NT2/D1 (cell line): ENCODE data around the gene OR7A17.

Experiments
- DNase-seq: peaks from one replicate; pipeline ENCODE4 v3.0.0-alpha.2; 2011; ENCODE audit warnings: low read depth, low spot score
- H3K27me3 ChIP-seq: 2 replicates; pipeline ENCODE4 v1.6.0; 2011; ENCODE audit warnings: mild to moderate bottlenecking; ENCODE audit not compliant: insufficient read length, insufficient read depth
- H3K36me3 ChIP-seq: 2 replicates; pipeline ENCODE4 v1.6.1; 2011; ENCODE audit warnings: mild to moderate bottlenecking, low read length, mixed read lengths; ENCODE audit not compliant: insufficient read depth, insufficient read length
- H3K4me1 ChIP-seq: 2 replicates; pipeline ENCODE4 v1.5.1; 2011; ENCODE audit not compliant: insufficient read depth, insufficient read length
- H3K4me3 ChIP-seq: 2 replicates; pipeline ENCODE4 v1.5.1; 2011; ENCODE audit warnings: low read depth; ENCODE audit not compliant: insufficient read length
- H3K9ac ChIP-seq: 2 replicates; pipeline ENCODE4 v1.6.0; 2011; ENCODE audit warnings: low read depth; ENCODE audit not compliant: insufficient read length
- H3K9me3 ChIP-seq: 2 replicates; pipeline ENCODE4 v1.5.1; 2011; ENCODE audit warnings: mild to moderate bottlenecking, low read length; ENCODE audit not compliant: insufficient read depth
- SUZ12 ChIP-seq: IDR thresholded peaks from 2 replicates; pipeline ENCODE4 v1.6.1; 2011; ENCODE audit not compliant: insufficient read length, insufficient read depth; ENCODE audit errors: extremely low read depth
- YY1 ChIP-seq: IDR thresholded peaks from 2 replicates; pipeline ENCODE4 v1.6.1; 2011; ENCODE audit not compliant: insufficient read length, insufficient read depth
- ZNF274 ChIP-seq: IDR thresholded peaks from 2 replicates; pipeline ENCODE4 v1.6.1; 2011; ENCODE audit warnings: mild to moderate bottlenecking, low read depth, low read length

OR7A17 gene

GRCh38 chr19:14886032-14886431, at the start of gene OR7A17:
TSS of gene OR7A17 (minus strand) at chr19:14886132. CDS start at chr19:14881355, 4,777 bp downstream.
- Histone ChIP-seq H3K9ac (no peak within 1 kb of the TSS), H3K4me1 (no peaks in the 10 kb centered on the region), H3K9me3 (peaks cover 6% of the 10 kb centered on the region; the same call in 1 of the 2 replicates), H3K27me3 (no peaks in the 10 kb centered on the region), H3K4me3 (no peak within 1 kb of the TSS), H3K36me3 (no peaks in the 10 kb centered on the region)
- no peak for TF ChIP-seq YY1
- DNase-seq = no peak

DNA sequence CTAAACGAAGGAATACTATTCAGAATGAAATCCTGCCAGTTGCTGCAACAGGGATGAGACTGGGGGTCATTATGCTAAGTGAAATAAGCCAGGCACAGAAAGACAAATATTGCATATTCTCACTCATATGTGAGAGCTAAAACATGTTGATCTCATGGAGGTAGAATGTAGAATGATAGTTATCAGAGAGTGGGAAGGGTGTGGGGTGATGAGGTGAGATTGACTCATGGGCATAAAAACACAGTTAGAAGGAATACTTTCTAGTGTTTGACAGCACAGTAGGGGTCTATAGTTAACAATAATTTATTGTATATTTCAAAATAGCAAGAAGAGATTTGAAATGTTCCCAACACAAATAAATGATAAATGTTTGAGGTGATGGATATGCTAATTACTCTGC, 47.6 kb upstream of the OR7A17 start:
- TF ChIP-seq SUZ12 (no peak), YY1 (no peak), ZNF274 (no peak)
- H3K36me3 ChIP-seq = no peaks in the 10 kb centered on the region
- no peak for DNase-seq
- no peak overlapping the region for H3K9ac ChIP-seq
- H3K4me1 ChIP-seq = no peaks in the 10 kb centered on the region
- no peak overlapping the region for H3K4me3 ChIP-seq
- no peaks in the 10 kb centered on the region for H3K27me3 ChIP-seq
- H3K9me3 ChIP-seq = no peaks in the 10 kb centered on the region

DNA sequence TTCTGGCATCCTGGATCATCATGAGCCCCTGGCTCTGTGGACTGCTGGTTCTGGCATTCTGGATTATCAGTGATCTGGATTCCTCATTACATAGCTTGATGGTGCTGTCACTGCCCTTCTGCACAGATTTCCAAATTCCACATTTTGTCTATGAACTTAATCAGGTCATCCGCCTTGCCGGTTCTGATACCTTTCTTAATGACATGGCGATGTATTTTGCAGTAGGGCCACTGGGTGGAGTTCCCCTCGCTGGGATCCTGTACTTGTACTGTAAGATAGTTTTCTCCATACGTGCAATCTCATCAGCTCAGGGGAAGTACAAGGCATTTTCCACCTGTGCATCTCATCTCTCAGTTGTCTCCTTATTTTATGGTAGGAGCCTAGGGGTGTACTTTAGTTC, 30.9 kb upstream of the OR7A17 start:
- TF ChIP-seq ZNF274 (no peak), YY1 (no peak), SUZ12 (no peak)

GRCh38 chr19:14915116-14915515, 29.2 kb upstream of the OR7A17 start:
- no peaks in the 10 kb centered on the region for H3K27me3 ChIP-seq
- DNase-seq = no peak
- TF ChIP-seq ZNF274 (no peak), SUZ12 (no peak), YY1 (no peak)
- H3K4me3 ChIP-seq = no peak overlapping the region
- no peaks in the 10 kb centered on the region for H3K4me1 ChIP-seq
- no peaks in the 10 kb centered on the region for H3K36me3 ChIP-seq
- no peak overlapping the region for H3K9ac ChIP-seq
- H3K9me3 ChIP-seq = peaks cover 12% of the 10 kb centered on the region

More for the DNA sequence above, 30.9 kb upstream of the OR7A17 start:
- DNase-seq = no peak
- H3K4me3 ChIP-seq = no peak overlapping the region
- H3K4me1 ChIP-seq = no peaks in the 10 kb centered on the region
- no peaks in the 10 kb centered on the region for H3K27me3 ChIP-seq
- no peaks in the 10 kb centered on the region for H3K36me3 ChIP-seq
- H3K9ac ChIP-seq = no peak overlapping the region
- peaks cover 12% of the 10 kb centered on the region for H3K9me3 ChIP-seq

GRCh38 chr19:14906711-14907110, 20.8 kb upstream of the OR7A17 start:
- Histone ChIP-seq H3K4me1 (no peaks in the 10 kb centered on the region), H3K4me3 (no peak overlapping the region), H3K27me3 (no peaks in the 10 kb centered on the region), H3K9me3 (no peaks in the 10 kb centered on the region), H3K9ac (no peak overlapping the region), H3K36me3 (no peaks in the 10 kb centered on the region)
- TF ChIP-seq ZNF274 = no peak
- no peak for DNase-seq

GRCh38 chr19:14901675-14902260, 15.8 kb upstream of the OR7A17 start:
- TF ChIP-seq SUZ12 (no peak), YY1 (no peak), ZNF274 (no peak)
- H3K27me3 ChIP-seq = no peaks in the 10 kb centered on the region
- H3K4me3 ChIP-seq = no peak overlapping the region
- H3K9me3 ChIP-seq = no peaks in the 10 kb centered on the region
- no peak for DNase-seq
- no peaks in the 10 kb centered on the region for H3K36me3 ChIP-seq
- no peak overlapping the region for H3K9ac ChIP-seq
- H3K4me1 ChIP-seq = no peaks in the 10 kb centered on the region

DNA sequence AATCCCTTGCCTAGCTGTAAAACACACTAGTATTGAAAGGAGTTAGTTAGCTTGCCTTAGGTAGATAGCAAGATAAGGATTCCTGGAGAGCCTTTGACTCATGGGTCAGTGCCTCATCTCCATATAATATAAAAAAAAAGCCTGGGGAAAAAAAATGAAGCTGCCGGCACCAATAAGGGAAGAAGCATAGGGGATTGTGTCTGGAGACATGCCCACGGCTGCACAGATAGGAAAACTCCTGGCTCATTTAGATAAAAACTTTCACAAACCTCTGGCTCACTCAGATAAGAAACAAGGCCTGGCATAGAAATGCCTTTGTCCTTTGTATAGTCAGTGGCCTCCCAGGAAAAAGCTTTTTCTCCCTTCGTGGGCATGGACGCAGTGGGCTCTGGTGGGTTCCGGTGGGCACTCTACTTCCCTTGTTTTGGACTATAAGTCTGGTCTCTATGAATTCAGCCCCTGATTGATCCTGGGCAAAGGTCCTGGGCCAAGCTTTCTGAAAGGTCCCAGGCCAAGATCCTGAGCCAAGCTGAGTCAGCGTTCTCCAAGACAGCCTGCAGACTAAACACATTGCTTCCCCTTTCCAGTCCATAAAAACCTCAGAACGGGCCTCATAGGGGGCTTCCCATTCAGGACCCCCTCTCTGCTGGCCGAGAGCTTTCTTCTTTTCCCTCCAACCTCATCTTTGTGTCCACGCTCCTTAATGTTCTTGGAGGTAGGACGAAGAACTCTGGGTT, 4.9 kb upstream of the OR7A17 start:
- no peak overlapping the region for H3K4me3 ChIP-seq
- TF ChIP-seq SUZ12 (no peak), YY1 (no peak), ZNF274 (no peak)
- H3K9ac ChIP-seq = no peak overlapping the region
- H3K36me3 ChIP-seq = no peaks in the 10 kb centered on the region
- peaks cover 6% of the 10 kb centered on the region; the same call in 1 of the 2 replicates for H3K9me3 ChIP-seq
- DNase-seq = no peak
- H3K27me3 ChIP-seq = no peaks in the 10 kb centered on the region
- no peaks in the 10 kb centered on the region for H3K4me1 ChIP-seq
